Kasumi-1 (cell line): ENCODE results near the gene RBL1.
A peak's percentile ranks its signal among the peaks of the same experiment; 100 is the strongest.
"Not testable (repeated sequence)": the region's sequence is repeated elsewhere in the genome, so short reads cannot be mapped to it uniquely, and the experiment has no call there.

ENCODE experiments used
- DNase-seq, 2 experiments: peaks; one replicate each; lab custom pipeline; 2025; lab: John Stamatoyannopoulos, UW

The RBL1 gene

GRCh38 chr20:36992802-36993334 is 102.9 kb downstream of the RBL1 start:
- no peak for DNase-seq

- DNase-seq = no peak
Measured at GRCh38 chr20:36991703-36992102, 104.1 kb downstream of the RBL1 start.

- peak in 1 of 2 experiments; percentile 5 for DNase-seq
Measured at GRCh38 chr20:36989797-36990196, 106.0 kb downstream of the RBL1 start.

DNA sequence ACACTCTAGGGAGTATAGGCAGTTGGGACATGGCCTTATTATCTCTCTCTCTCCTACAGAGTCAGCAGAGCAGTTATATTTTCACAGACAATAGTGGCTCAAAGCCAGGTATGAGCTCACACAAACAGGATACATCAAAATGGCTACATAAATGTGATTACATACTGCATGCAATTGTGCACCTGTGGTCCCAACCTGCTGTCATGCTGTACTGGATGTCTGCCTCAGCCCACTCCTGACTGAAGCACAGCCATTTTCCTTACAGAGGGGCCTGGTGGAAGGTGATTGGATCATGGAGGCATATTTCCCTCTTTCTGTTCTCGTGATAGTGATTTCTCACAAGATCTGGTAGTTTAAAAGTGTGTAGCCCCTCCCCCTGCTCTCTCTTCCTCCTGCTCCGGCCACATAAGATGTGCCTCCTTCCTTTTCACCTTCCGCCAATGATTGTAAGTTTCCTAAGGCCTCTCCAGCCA is 107.3 kb downstream of the RBL1 start:
- DNase-seq = peak in 1 of 2 experiments; percentile 6

GRCh38 chr20:36984257-36984638 is 111.5 kb downstream of the RBL1 start:
- DNase-seq = no peak

DNA sequence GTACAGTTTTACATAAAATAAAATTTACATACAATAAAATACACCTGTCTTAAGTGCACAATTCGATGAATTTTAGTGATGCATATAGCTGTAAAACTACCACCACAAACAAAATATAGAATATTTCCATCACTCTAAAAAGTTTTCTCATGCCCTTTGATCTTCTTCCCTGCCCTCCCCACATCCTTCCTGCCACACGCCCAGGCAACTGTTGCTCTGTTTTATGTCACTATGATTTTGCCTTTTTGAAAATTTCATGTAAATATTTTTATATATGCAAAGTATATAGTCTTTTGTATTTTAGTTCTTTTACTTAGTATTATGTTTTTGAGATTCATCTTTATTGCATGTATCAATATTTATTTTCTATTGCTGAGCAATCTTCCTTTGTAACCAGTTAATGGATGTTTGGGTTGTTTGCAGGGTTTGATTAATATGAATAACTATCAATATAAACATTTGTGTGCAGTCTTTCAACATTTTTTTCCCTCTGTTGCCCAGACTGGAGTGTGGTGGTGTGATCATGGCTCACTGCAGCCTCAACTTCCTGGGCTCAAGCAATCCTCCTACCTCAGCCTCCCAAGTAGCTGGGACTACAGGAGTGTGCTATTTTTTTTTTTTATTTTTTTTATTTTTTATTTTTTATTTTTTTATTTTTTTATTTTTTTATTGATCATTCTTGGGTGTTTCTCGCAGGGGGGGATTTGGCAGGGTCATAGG is 120.5 kb downstream of the RBL1 start:
- DNase-seq = peak; percentile 29 to 46

DNA sequence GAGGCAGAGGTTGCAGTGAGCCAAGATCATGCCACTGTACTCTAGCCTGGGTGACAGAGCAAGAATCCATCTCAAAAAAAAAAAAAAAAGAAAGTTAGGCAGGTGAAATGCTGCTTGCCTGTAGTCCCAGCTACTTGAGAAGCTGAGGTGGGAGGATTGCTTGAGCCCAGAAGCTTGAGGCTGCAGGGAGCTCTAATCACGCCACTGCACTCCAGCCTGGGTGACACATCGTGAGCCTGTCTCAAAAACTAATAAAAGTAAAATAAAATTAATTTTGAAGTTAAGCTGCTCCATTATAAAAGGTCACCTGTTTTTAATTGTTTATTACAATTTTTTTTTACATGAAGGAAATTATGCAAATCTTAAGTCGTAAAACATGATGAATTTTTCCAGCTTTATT is 121.1 kb downstream of the RBL1 start:
- no peak for DNase-seq

DNA sequence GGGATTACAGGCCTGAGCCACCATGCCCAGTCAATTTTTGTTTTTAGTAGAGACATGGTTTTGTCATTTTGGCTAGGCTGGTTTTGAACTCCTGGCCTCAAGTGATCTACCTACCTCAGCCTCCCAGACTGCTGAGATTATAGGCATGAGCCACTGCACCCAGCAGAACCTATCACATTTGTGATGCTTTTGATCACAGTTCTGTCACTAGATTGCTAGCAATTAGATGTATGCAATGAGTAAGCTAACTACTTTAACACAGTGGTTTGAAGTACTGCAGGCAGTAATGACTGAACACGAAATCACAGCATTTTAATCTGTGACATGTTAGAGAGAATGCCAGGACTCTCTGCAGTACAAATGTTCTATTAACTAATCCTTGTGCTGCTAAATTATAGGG is 124.7 kb downstream of the RBL1 start:
- DNase-seq = no peak

DNA sequence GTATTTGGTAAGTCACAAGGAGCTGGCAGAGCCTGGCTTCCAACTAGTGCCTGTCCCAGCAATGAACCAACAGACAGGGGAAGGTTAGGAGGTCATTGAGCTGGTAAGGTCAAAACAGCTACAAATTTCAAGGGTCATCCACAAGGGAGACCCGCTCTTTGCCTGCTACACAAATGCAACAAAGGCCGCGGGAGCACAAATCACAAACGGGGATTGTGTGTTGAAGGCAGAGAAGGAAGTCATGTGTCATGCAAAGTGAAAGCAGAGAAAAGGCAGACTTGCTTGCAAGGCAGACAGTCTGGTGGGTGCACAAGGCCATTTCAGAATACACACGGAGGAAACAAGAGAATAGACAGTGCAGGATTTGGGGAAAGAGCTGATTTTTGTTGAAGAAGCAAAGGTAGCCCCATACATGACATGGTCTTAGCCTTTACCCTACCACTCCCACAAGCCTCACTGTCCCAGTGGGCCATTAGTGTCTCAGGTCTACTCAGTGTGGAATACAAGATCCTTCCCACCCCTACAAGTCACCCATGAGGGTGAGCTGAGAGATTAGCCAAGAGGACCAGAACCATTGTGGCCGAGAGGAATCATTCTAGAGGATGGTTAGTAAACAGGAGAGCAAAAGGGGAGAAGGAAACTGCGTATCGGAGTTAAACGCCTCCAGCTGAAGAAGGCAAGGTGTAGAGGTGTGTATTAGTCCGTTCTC is 126.2 kb downstream of the RBL1 start:
- no peak for DNase-seq

GRCh38 chr20:36969051-36969450 is 126.7 kb downstream of the RBL1 start:
- DNase-seq = no peak

DNA sequence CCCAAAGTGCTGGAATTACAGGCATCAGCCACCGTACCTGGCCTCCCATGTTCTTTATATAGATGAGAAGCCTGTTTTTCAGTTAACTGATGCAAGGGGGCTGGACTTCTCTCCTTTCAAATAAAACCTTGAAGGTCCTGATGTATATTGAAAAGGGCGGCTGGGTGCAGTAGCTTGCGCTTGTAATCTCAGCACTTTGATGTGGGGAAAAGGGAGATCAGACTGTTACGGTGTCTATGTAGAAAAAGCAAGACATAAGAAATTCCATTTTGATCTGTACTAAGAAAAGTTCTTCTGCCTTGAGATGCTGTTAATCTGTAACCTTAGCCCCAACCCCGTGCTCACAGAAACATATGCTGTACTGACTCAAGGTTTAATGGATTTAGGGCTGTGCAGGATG is 128.2 kb downstream of the RBL1 start:
- no peak for DNase-seq

- not testable (repeated sequence) for DNase-seq
Measured at GRCh38 chr20:36966965-36967364, 128.8 kb downstream of the RBL1 start.

DNA sequence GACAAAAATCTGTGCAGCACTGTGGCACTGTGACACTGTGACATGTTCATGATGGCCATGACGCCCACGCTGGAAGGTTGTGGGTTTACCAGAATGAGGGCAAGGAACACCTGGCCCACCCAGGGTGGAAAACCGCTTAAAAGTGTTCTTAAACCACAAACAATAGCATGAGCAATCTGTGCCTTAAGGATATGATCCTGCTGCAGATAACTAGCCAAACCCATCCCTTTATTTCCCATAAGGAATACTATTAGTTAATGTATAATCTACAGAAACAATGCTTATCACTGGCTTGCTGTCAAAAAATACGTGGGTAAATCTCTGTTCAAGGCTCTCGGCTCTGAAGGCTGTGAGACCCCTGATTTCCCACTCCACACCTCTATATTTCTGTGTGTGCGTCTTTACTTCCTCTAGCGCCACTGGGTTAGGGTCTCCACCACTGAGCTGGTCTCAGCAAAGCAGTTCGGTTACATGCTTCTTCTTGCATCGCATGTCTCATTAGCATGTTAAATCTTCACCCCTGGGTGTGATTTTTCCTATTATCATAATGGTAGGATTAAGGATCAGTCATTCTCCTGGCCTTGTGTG is 133.3 kb downstream of the RBL1 start:
- not testable (repeated sequence) for DNase-seq

GRCh38 chr20:36959242-36959641 is 136.6 kb downstream of the RBL1 start:
- no peak for DNase-seq

GRCh38 chr20:36957875-36958667 is 137.7 kb downstream of the RBL1 start:
- DNase-seq = peak; percentile 85 to 90

- no peak for DNase-seq
Measured at GRCh38 chr20:36956674-36957073, 139.1 kb downstream of the RBL1 start.

DNA sequence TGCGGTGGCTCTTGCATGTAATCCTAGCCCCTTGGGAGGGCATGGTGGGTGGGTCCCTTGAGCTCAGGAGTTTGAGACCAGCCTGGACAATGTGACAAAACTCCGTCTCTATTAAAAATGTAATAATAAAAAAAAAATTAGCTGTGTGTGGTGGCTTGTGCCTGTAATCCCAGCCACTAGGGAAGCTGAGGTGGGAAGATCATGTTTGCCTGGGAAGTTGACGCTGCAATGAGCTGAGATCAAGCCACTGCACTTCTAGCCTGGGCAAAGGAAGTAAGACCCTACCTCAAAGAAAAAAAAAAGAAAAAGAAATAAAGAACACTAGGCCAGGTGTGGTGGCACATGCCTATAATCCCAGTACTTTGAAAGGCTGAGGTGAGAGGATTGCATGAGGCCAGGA is 139.8 kb downstream of the RBL1 start:
- no peak for DNase-seq

DNA sequence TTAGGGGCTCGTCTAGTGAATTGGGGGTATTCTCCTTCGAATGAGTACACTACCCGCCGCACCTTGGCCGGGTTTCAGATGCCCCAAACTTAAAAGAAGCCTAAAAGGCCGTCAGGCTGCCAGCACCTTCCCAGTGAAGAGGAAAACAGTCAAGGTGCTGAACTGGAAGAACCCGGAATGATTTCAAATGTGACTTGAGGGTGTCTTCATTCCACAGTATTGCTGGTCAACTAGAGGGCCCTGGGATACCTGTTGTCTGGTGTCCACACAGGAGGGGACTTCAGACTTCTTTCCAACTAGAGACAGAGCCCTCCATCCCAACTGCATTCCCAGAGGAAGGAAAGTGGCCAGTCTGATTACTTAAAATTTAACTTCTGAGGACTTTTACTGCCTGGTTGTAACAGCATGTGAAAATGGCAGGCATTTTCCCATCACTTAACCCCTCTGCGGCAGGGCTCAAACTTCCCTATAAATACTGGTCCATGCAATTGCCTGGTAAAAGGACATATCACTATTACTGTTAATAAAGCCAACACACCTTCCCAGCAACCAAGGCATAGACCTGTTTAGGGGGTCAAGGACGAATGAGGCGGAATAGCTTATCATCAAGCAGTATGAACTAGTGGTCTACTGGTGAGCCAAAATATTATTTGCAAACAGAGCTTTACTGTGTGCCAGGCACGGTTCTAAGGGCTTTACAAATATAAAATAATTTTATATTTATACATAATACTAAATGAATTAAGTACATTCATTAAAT is 143.6 kb downstream of the RBL1 start:
- no peak for DNase-seq

- DNase-seq = peak; percentile 88 to 90
Measured at GRCh38 chr20:36951198-36951978, 144.4 kb downstream of the RBL1 start, which contains the start of gene SAMHD1. Gene SAMHD1, minus strand, starts transcription at chr20:36951708. Its CDS starts 65 bp downstream, at chr20:36951643.
